Body of pancreas (tissue), 4 donors: Measurements from ENCODE around the gene LOXHD1.

Experiments
- POLR2A ChIP-seq, 3 donors: fragments of 450-650 bp; IDR thresholded peaks; one replicate each; pipeline ENCODE4 v1.6.1; 2016; ENCODE audit warnings: antibody characterized with exemption in 3 of 3, mild to moderate bottlenecking in 2 of 3
- TF ChIP-seq, protein P1 (sequence below), 7 experiments: fragments of 450-650 bp in 4 of 7; fragments of 200-600 bp in 3 of 7; sonication (generic) in 3 of 7; IDR thresholded peaks; one replicate each; pipeline ENCODE4 v1.5.1; 2016 to 2019; ENCODE audit warnings: antibody characterized with exemption in 7 of 7

DNA sequence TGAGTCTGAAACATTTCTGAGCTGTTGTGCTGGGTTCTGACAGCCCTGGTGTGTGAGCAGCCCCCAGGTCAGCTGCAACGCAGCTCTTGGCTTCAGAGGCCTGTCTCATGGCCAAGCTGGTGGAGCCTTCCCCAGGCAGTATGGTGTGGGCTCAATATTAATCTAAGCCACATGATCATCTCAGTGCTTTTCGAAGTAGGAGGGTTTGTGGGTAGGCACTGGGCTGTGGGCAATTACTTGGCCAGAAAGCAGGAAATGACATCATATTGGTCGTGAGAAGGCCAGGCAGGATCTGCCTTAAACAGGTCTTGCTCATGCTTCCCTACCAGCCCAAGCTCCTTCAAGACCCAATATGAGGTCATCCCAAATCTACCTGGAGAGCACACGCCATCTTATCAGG is 26.9 kb downstream of the LOXHD1 start:
- TF ChIP-seq, protein P1, sequence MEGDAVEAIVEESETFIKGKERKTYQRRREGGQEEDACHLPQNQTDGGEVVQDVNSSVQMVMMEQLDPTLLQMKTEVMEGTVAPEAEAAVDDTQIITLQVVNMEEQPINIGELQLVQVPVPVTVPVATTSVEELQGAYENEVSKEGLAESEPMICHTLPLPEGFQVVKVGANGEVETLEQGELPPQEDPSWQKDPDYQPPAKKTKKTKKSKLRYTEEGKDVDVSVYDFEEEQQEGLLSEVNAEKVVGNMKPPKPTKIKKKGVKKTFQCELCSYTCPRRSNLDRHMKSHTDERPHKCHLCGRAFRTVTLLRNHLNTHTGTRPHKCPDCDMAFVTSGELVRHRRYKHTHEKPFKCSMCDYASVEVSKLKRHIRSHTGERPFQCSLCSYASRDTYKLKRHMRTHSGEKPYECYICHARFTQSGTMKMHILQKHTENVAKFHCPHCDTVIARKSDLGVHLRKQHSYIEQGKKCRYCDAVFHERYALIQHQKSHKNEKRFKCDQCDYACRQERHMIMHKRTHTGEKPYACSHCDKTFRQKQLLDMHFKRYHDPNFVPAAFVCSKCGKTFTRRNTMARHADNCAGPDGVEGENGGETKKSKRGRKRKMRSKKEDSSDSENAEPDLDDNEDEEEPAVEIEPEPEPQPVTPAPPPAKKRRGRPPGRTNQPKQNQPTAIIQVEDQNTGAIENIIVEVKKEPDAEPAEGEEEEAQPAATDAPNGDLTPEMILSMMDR (IDR thresholded peaks at IDR 0.05): no peak
- no peak for TF ChIP-seq POLR2A (IDR thresholded peaks at IDR 0.05)
